K562 (cell line): Measurements from ENCODE around the gene ZFP64. TPM values are rescaled to one million over a fixed set of nuclear protein-coding genes. Genes with fewer than 3 reads are reported as not detected.

Source experiments
- ARID3A ChIP-seq: IDR thresholded peaks from 2 replicates; pipeline ENCODE4 v1.6.1; 2012; ENCODE audit warnings: low read depth, low read length, improper control_type of control experiment, borderline replicate concordance
- CEBPZ ChIP-seq: fragments of 150-350 bp; IDR thresholded peaks from 2 replicates; pipeline ENCODE4 v1.6.1; 2014; ENCODE audit warnings: low read depth, mild to moderate bottlenecking, low read length, borderline replicate concordance
- COPS2 ChIP-seq: fragments of 450-650 bp; conservative IDR thresholded peaks from 2 replicates; pipeline ENCODE4 v1.6.1; 2016; ENCODE audit warnings: mild to moderate bottlenecking, moderate library complexity
- GABPA ChIP-seq: fragments of 200-800 bp; sonication (Bioruptor generic); conservative IDR thresholded peaks from 2 replicates; pipeline ENCODE4 v1.6.1; 2016; ENCODE audit warnings: low read depth, missing genetic modification characterization, missing compliant biosample characterization
- HDGF ChIP-seq: fragments of 450-650 bp; IDR thresholded peaks from 2 replicates; pipeline ENCODE4 v1.6.1; 2016
- KLF16 ChIP-seq: IDR thresholded peaks from 2 replicates; pipeline ENCODE4 v1.6.1; 2016; ENCODE audit warnings: antibody characterized with exemption
- MCM2 ChIP-seq: fragments of 450-650 bp; IDR thresholded peaks from 2 replicates; pipeline ENCODE4 v1.6.1; 2017; ENCODE audit warnings: low read depth, mild to moderate bottlenecking
- MCM5 ChIP-seq: fragments of 450-650 bp; IDR thresholded peaks from 2 replicates; pipeline ENCODE4 v1.6.1; 2016; ENCODE audit warnings: low read depth
- MEF2D ChIP-seq: conservative IDR thresholded peaks from 2 replicates; pipeline ENCODE4 v1.6.1; 2016; ENCODE audit warnings: low read depth, missing genetic modification characterization, missing compliant biosample characterization
- NFE2 ChIP-seq: IDR thresholded peaks from 2 replicates; pipeline ENCODE4 v1.6.1; 2014; ENCODE audit warnings: antibody characterized with exemption, low read depth
- NFYB ChIP-seq: IDR thresholded peaks from 2 replicates; pipeline ENCODE4 v1.6.1; 2011; ENCODE audit warnings: mild to moderate bottlenecking, moderate library complexity; ENCODE audit not compliant: insufficient read length; ENCODE audit errors: extremely low read depth
- POLR2AphosphoS5 ChIP-seq: IDR thresholded peaks from 2 replicates; pipeline ENCODE4 v1.6.1; 2011; ENCODE audit warnings: mild to moderate bottlenecking, low read depth, low read length, moderate library complexity; ENCODE audit not compliant: control insufficient read depth, insufficient read depth
- SMAD1 ChIP-seq: fragments of 150-350 bp; IDR thresholded peaks from 2 replicates; pipeline ENCODE4 v1.6.1; 2014; ENCODE audit warnings: low read length, low read depth; ENCODE audit not compliant: partially characterized antibody
- SRF ChIP-seq, 2 experiments: fragments of 250-450, 450-650 bp in 1 of 2; sonication (Bioruptor Pico) in 1 of 2; sonication (generic) in 1 of 2; formaldehyde crosslinking; IDR thresholded peaks; 2 replicates each; pipeline versions ENCODE4 v1.5.0 to v1.5.1; 2020 to 2022; ENCODE audit warnings: mild to moderate bottlenecking in 1 of 2, missing genetic modification reagents in 1 of 2
- SUPT5H ChIP-seq: fragments of 450-650 bp; IDR thresholded peaks from 2 replicates; pipeline ENCODE4 v1.6.1; 2016
- U2AF1 ChIP-seq: fragments of 200-400 bp; formaldehyde crosslinking; optimal IDR thresholded peaks from 2 replicates; pipeline ENCODE3; 2017; ENCODE audit warnings: mild to moderate bottlenecking, low read depth, low read length, moderate library complexity
- XRCC4 ChIP-seq: IDR thresholded peaks from one replicate; pipeline ENCODE4 v1.6.1; 2011; ENCODE audit not compliant: insufficient read depth, insufficient read length; ENCODE audit errors: extremely low read depth
- ZFPM2 ChIP-seq: fragments of 250-450 bp; sonication (Bioruptor Pico); IDR thresholded peaks from 2 replicates; pipeline ENCODE4 v1.5.1; 2022; ENCODE audit warnings: mild to moderate bottlenecking
- ZKSCAN3 ChIP-seq: fragments of 250-450 bp; sonication (Bioruptor Pico); IDR thresholded peaks from 2 replicates; pipeline ENCODE4 v1.4.0; 2020
- ZNF184 ChIP-seq: sonication (generic); formaldehyde crosslinking; IDR thresholded peaks from 2 replicates; pipeline ENCODE4 v1.5.0; 2020; ENCODE audit warnings: missing genetic modification reagents
- ZNF398 ChIP-seq: fragments of 250-450 bp; sonication (Bioruptor Pico); IDR thresholded peaks from 2 replicates; pipeline ENCODE4 v1.8.0; 2021; ENCODE audit warnings: moderate library complexity, mild to moderate bottlenecking, inconsistent platforms
- ZNF511 ChIP-seq: sonication (generic); formaldehyde crosslinking; IDR thresholded peaks from 2 replicates; pipeline ENCODE4 v1.8.0; 2022; ENCODE audit warnings: mild to moderate bottlenecking, missing genetic modification reagents
- polyA plus RNA-seq, 8 experiments: library from polyadenylated mRNA; depleted of rRNA in 4 of 8; stranded (reverse) in 5 of 8; unstranded in 3 of 8; fragments of >200 nt; fragmentation: Nextera tagmentation in 2 of 8; fragmentation: Illumina TruSeq in 1 of 8; extraction: Ambion mirVana in 2 of 8; extraction: Trizol in 1 of 8; gene quantifications; 2 replicates each; pipeline versions ENCODE4 v1.2.1 to v1.2.3, GENCODE V29; 2011 to 2014; ENCODE audit warnings: inconsistent platforms in 1 of 8, missing spikeins in 1 of 8
- total RNA-seq, 7 experiments: library from RNA; depleted of rRNA in 6 of 7; stranded (reverse); fragments of >200 nt in 6 of 7; fragmentation: Illumina TruSeq in 2 of 7; extraction: Trizol in 2 of 7; gene quantifications; 2 replicates each; pipeline versions ENCODE4 v1.2.1 to v1.2.3, GENCODE V29; 2011 to 2021; ENCODE audit warnings: low replicate concordance in 1 of 7

Gene ZFP64
- total and polyA plus RNA-seq, 9 of the 15 experiments (the other 6 are each of a cell fraction or from before 2014, with no cell fraction given): 1.4 to 13.4 (median 7.0) TPM

GRCh38 chr20:52191132-52191915 is at the start of gene ZFP64 (continued):
- TF ChIP-seq GABPA (tag): peak; percentile 95
- no peak for TF ChIP-seq ZKSCAN3 (CRISPR knock-in tag)
- no peak for TF ChIP-seq CEBPZ
- no peak for TF ChIP-seq HDGF
- no peak for TF ChIP-seq ZNF398 (CRISPR knock-in tag)
- TF ChIP-seq XRCC4: no peak
- no peak for TF ChIP-seq COPS2
- TF ChIP-seq NFE2: no peak
- no peak; the same call in 1 of the 2 replicates for TF ChIP-seq ZNF511 (CRISPR knock-in tag)
- TF ChIP-seq MCM5: no peak
- no peak for TF ChIP-seq ARID3A
- TF ChIP-seq U2AF1: peak; percentile 94
- TF ChIP-seq SRF (CRISPR knock-in tag; IDR thresholded peaks at IDR 0.05): peak in 1 of 2 experiments; percentile 31; a peak in 1 of 4 replicates
- TF ChIP-seq KLF16: no peak
- no peak for TF ChIP-seq ZFPM2 (CRISPR knock-in tag)
- TF ChIP-seq POLR2AphosphoS5: peak; percentile 55; the same call in 1 of the 2 replicates
- no peak for TF ChIP-seq NFYB
- TF ChIP-seq MCM2: no peak
- no peak for TF ChIP-seq ZNF184 (CRISPR knock-in tag)
- no peak for TF ChIP-seq MEF2D (tag)
- peak; percentile 56 for TF ChIP-seq SUPT5H
- no peak for TF ChIP-seq SMAD1
